HepG2 (cell line): Measurements from ENCODE around the gene GFER. TPM values are rescaled to one million over a fixed set of nuclear protein-coding genes. Genes with fewer than 3 reads are reported as not detected.

ENCODE experiments used
- AKNA ChIP-seq: sonication (generic); formaldehyde crosslinking; IDR thresholded peaks from 2 replicates; pipeline ENCODE4 v1.4.0; 2020; ENCODE audit warnings: missing genetic modification reagents, borderline replicate concordance
- ARNTL ChIP-seq: sonication (generic); formaldehyde crosslinking; IDR thresholded peaks from 2 replicates; pipeline ENCODE4 v1.4.0; 2020; ENCODE audit warnings: mild to moderate bottlenecking, missing genetic modification reagents
- BRD4 ChIP-seq: sonication (generic); formaldehyde crosslinking; IDR thresholded peaks from 2 replicates; pipeline ENCODE4 v1.4.0; 2020; ENCODE audit warnings: missing genetic modification reagents
- MIXL1 ChIP-seq: IDR thresholded peaks from 2 replicates; pipeline ENCODE4 v1.6.1; 2016
- MNT ChIP-seq: fragments of 450-650 bp; IDR thresholded peaks from 2 replicates; pipeline ENCODE4 v1.6.1; 2016
- MYC ChIP-seq: sonication (generic); formaldehyde crosslinking; IDR thresholded peaks from 2 replicates; pipeline ENCODE4 v1.9.0; 2021; ENCODE audit warnings: missing genetic modification reagents, borderline replicate concordance
- NR2F6 ChIP-seq, 2 experiments: IDR thresholded peaks; 2 replicates each; pipeline ENCODE4 v1.6.1; 2016; ENCODE audit warnings: antibody characterized with exemption in 1 of 2, mild to moderate bottlenecking in 1 of 2
- PRDM10 ChIP-seq: sonication (generic); formaldehyde crosslinking; IDR thresholded peaks from 2 replicates; pipeline ENCODE4 v1.4.0; 2020; ENCODE audit warnings: low read depth, missing genetic modification reagents
- PREB ChIP-seq: sonication (generic); formaldehyde crosslinking; IDR thresholded peaks from 2 replicates; pipeline ENCODE4 v1.4.0; 2020; ENCODE audit warnings: missing genetic modification reagents
- SAFB2 ChIP-seq: sonication (generic); formaldehyde crosslinking; IDR thresholded peaks from 2 replicates; pipeline ENCODE4 v1.5.1; 2020; ENCODE audit warnings: missing genetic modification reagents, low read depth, mild to moderate bottlenecking, borderline replicate concordance
- THRA ChIP-seq: sonication (generic); formaldehyde crosslinking; IDR thresholded peaks from 2 replicates; pipeline ENCODE4 v1.4.0; 2020; ENCODE audit warnings: missing genetic modification reagents, borderline replicate concordance
- TOE1 ChIP-seq: sonication (generic); formaldehyde crosslinking; IDR thresholded peaks from 2 replicates; pipeline ENCODE4 v1.4.0; 2020; ENCODE audit warnings: mild to moderate bottlenecking, missing genetic modification reagents
- ZNF556 ChIP-seq: sonication (generic); formaldehyde crosslinking; IDR thresholded peaks from 2 replicates; pipeline ENCODE4 v1.4.0; 2020; ENCODE audit warnings: mild to moderate bottlenecking, missing genetic modification reagents, borderline replicate concordance
- ZNF746 ChIP-seq: sonication (generic); formaldehyde crosslinking; IDR thresholded peaks from 2 replicates; pipeline ENCODE4 v1.8.0; 2022; ENCODE audit warnings: mild to moderate bottlenecking, missing genetic modification reagents
- polyA plus RNA-seq, 8 experiments: library from polyadenylated mRNA; depleted of rRNA in 3 of 8; stranded (reverse) in 7 of 8; unstranded in 1 of 8; fragments of >200 nt; fragmentation: Illumina TruSeq in 4 of 8; extraction: Trizol in 4 of 8; gene quantifications; 2 replicates each; pipeline versions ENCODE4 v1.2.1 to v1.2.3, GENCODE V29; 2011 to 2016; ENCODE audit warnings: low read depth in 4 of 8, missing spikeins in 1 of 8, mixed read lengths in 1 of 8; ENCODE audit not compliant: insufficient read depth in 1 of 8
- total RNA-seq, 5 experiments: library from RNA; depleted of rRNA; stranded (reverse); fragments of >200 nt; fragmentation: Illumina TruSeq; extraction: Trizol; gene quantifications; 2 replicates each; pipeline ENCODE4 v1.2.3, GENCODE V29; 2016; ENCODE audit warnings: low read depth in 1 of 5

The GFER gene
- total and polyA plus RNA-seq, 2 of the 13 experiments (the other 11 are each of a cell fraction or from before 2014, with no cell fraction given): 28.6 to 71.7 TPM

- TF ChIP-seq AKNA (CRISPR knock-in tag) (no peak), PRDM10 (CRISPR knock-in tag) (peak; percentile 15; the same call in 1 of the 2 replicates), MNT (0 out of 2 replicates have a peak, but pooled peaks have one; percentile 17), TOE1 (CRISPR knock-in tag) (no peak), MIXL1 (CRISPR knock-in tag) (no peak), PREB (no peak), ARNTL (CRISPR knock-in tag) (0 out of 2 replicates have a peak, but pooled peaks have one; percentile 27), THRA (CRISPR knock-in tag) (peak; percentile 67; the same call in 1 of the 2 replicates), MYC (CRISPR knock-in tag) (peak; percentile 80; the same call in 1 of the 2 replicates), SAFB2 (CRISPR knock-in tag) (no peak; the same call in 1 of the 2 replicates), ZNF746 (CRISPR knock-in tag) (no peak), BRD4 (no peak), NR2F6 (IDR thresholded peaks at IDR 0.05) (peak; percentile 26; the same call in 1 of the 2 replicates), NR2F6 (CRISPR knock-in tag; IDR thresholded peaks at IDR 0.05) (peak; percentile 67), ZNF556 (CRISPR knock-in tag) (no peak)
Measured at GRCh38 chr16:2003827-2004641, 20.0 kb downstream of the GFER start (continued).
